Kidney epithelial cell (primary cell): ENCODE data around the gene ZBTB18. TPM values are rescaled to one million over a fixed set of nuclear protein-coding genes. Genes with fewer than 3 reads are reported as not detected.

Experiments used
- DNase-seq: peaks from one replicate; pipeline ENCODE4 v3.0.0-alpha.2; 2010; ENCODE audit warnings: low read depth
- H3K27me3 ChIP-seq: 2 replicates; pipeline ENCODE4 v1.6.0; 2011; ENCODE audit warnings: low read length; ENCODE audit not compliant: control insufficient read depth, insufficient read depth
- H3K36me3 ChIP-seq: 2 replicates; pipeline ENCODE4 v1.5.1; 2011; ENCODE audit warnings: low read length; ENCODE audit not compliant: control insufficient read depth, insufficient read depth
- H3K4me3 ChIP-seq: 2 replicates; pipeline ENCODE4 v1.5.1; 2011; ENCODE audit warnings: low read depth, mild to moderate bottlenecking, control low read depth, low read length
- total RNA-seq: library from RNA; depleted of rRNA; stranded (reverse); fragments of >200 nt; gene quantifications from 2 replicates; pipeline ENCODE4 v1.2.3, GENCODE V29; 2015
- TF ChIP-seq, protein P1 (sequence below): IDR thresholded peaks from 2 replicates; pipeline ENCODE4 v1.5.1; 2011; ENCODE audit warnings: mild to moderate bottlenecking, moderate library complexity, low read length, control low read depth, inconsistent platforms; ENCODE audit not compliant: insufficient read depth, poor library complexity, severe bottlenecking

ZBTB18 gene
- total RNA-seq, 1 donor from 2014 or later = 8.7 TPM

DNA sequence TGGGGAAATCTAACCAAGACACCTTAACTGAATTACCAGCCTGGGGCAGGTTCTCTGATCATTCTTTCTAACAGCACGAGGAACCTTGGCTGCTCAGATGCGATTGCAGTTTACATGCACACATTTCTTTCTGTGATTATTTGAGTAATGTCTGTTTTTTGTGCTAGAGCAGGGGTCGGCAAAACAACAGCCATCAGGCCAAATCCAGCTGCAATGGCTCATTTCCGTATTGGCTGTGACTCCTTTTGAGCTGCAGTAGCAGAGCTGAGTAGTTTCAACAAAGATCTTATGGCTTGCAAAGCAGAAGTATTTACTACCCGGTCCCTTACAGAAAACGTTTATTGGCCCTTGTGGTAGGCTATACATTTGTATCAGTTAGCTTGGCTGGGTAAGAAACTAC, 37.1 kb downstream of the ZBTB18 start:
- H3K27me3 ChIP-seq = peaks cover 2% of the 10 kb centered on the region
- no peak for DNase-seq
- TF ChIP-seq, protein P1, sequence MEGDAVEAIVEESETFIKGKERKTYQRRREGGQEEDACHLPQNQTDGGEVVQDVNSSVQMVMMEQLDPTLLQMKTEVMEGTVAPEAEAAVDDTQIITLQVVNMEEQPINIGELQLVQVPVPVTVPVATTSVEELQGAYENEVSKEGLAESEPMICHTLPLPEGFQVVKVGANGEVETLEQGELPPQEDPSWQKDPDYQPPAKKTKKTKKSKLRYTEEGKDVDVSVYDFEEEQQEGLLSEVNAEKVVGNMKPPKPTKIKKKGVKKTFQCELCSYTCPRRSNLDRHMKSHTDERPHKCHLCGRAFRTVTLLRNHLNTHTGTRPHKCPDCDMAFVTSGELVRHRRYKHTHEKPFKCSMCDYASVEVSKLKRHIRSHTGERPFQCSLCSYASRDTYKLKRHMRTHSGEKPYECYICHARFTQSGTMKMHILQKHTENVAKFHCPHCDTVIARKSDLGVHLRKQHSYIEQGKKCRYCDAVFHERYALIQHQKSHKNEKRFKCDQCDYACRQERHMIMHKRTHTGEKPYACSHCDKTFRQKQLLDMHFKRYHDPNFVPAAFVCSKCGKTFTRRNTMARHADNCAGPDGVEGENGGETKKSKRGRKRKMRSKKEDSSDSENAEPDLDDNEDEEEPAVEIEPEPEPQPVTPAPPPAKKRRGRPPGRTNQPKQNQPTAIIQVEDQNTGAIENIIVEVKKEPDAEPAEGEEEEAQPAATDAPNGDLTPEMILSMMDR = no peak
- no peak overlapping the region for H3K4me3 ChIP-seq
- H3K36me3 ChIP-seq = no peaks in the 10 kb centered on the region

DNA sequence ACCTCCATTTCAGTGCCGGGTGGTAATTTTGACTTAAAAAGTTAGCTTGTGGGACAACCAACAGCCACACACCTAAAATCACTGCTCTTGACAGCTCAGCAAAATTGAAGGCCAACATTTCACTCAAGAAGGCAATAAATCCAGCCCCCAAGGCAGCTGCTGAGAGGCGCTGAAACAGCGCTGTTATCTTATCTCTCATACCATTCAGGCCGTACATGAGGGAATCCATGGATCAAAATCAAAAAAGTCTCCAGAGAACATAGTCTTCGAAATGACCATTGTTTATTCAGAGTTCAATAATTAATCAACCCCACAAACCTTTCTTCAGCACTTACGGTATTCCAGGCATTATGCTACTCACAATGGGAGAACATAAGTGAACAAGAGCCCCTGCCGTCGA, 38.5 kb downstream of the ZBTB18 start:
- no peak for DNase-seq
- TF ChIP-seq, protein P1 = no peak
- H3K27me3 ChIP-seq = no peaks in the 10 kb centered on the region

DNA sequence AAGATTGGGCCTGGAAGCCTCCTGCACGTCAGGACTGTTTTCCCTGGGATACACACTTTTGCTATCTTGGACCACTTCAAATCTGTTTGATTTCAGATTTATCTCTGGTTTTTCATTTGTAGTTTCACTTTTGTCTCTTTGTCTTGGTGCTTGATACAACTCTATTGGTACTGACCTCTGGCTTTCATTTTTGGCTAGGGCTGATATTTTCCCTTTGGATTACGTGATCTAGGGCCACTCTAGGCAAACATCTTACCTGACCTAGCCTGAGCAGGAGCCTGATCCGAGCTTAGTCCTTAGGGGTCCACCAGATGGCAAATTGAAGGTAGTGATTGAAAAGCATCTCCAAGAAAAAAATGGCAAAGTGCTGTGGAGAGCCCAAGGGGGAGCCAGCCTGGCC, 39.6 kb downstream of the ZBTB18 start:
- Histone ChIP-seq H3K36me3 (no peaks in the 10 kb centered on the region), H3K27me3 (no peaks in the 10 kb centered on the region), H3K4me3 (no peak overlapping the region)
- TF ChIP-seq, protein P1 = no peak
- DNase-seq = no peak

More for the DNA sequence above, 38.5 kb downstream of the ZBTB18 start:
- Histone ChIP-seq H3K36me3 (no peaks in the 10 kb centered on the region), H3K4me3 (no peak overlapping the region)

DNA sequence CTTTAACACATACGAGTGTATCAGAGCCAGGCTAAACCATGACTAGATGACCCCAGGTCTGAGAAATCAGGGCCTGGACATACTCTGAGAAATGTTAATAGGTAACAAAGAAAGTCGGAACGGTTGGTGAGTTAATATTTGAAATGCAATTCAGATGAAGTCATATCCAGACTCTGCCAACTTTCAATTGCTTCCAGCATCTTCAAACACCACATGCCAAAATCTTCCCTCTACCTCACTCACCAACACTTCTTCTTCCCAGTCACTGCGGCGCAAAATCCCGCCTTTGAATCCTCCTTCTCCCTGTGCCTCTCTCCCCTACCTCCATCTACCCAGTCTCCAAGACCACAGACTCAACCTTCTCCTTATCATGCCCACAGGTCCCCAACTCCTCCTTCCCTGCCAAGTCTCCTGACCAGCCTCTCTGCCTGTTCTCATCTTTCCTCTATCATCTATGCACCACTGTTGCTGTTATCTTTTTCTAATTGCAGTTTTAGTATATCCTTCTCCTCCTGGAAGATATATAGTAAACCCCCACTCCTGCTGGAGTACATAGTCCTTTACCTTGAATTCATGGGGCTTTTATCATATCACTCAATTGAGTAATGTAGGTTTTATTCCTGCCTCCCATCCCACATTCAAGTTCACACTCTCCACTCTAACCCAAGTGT, 41.3 kb downstream of the ZBTB18 start:
- no peaks in the 10 kb centered on the region for H3K36me3 ChIP-seq
- H3K4me3 ChIP-seq = no peak overlapping the region
- no peaks in the 10 kb centered on the region for H3K27me3 ChIP-seq
- DNase-seq = peak; percentile 71
- TF ChIP-seq, protein P1 = no peak

DNA sequence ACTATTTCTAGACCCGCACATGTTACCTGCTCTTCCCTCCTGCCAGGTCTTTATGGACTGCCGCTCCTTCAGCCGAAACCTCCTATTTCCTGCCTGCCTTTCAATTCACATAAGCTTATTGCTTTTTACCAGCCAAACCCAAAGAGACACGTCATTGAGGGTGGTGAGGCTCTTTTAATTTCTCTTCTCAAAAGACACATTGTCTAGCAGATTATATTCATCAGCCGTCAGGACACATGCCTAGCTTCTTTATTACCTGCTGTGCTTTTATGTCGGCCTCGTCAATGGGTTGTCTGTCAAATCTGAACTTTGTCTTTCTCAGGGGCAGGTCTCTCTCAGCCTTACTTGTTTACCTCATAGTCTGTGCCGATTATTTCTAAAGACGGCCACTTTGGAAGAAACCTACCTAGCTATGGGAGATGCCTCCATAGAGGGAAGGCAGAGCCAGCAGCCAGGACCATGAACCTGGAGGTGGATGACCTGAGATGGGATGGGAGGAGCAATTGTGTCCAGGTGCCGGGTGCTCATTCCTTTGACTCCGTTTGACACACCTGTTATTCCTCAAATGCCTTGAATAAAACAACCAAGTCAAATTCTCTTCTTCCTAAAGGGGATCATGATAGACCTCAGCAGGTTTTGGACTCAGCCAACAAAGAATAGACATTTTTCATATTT, 42.0 kb downstream of the ZBTB18 start:
- no peak for DNase-seq
- H3K36me3 ChIP-seq = no peaks in the 10 kb centered on the region
- H3K27me3 ChIP-seq = no peaks in the 10 kb centered on the region
- no peak overlapping the region for H3K4me3 ChIP-seq
- TF ChIP-seq, protein P1 = no peak

DNA sequence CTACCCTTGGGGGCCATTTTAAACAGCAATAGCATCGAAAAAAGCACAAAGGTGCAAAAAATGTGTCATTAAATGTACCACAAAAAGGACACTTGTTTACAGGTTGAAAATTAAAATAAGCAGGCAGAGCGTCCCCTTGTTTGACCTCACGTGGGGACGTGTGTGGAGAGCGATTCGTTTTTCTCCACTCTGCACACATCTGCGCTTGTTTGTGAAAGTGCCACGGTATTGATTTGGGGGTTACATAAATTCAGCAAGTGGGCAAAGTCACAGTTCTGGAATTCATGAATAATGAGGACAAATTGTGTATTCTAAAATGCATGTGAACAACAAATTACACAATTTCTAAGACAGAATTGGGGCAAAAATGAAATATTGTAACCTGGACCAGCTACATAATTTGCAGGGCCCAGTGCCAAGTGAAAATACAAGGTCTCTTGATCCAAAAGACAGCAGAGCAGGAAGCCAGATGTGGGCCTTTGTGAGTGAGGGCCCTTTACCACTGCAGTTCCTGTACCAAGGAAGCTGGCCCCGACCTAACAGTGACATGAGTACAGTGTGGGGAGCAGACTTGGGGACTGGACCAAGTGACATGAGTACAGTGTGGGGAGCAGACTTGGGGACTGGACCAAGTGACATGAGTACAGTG, 43.9 kb downstream of the ZBTB18 start:
- no peaks in the 10 kb centered on the region for H3K36me3 ChIP-seq

More for the DNA sequence above, 43.9 kb downstream of the ZBTB18 start:
- DNase-seq = no peak
- H3K4me3 ChIP-seq = no peak overlapping the region
- no peaks in the 10 kb centered on the region for H3K27me3 ChIP-seq
- TF ChIP-seq, protein P1 = no peak
